GM21526 (cell line): ENCODE results near the gene CHD2.
"Not testable (repeated sequence)": the region's sequence is repeated elsewhere in the genome, so short reads cannot be mapped to it uniquely, and the experiment has no call there.

ENCODE experiments used
- ATAC-seq: cut with Tn5 transposase; IDR thresholded peaks from one replicate; pipeline ENCODE4 v1.9.1; 2021; ENCODE audit warnings: moderate library complexity; ENCODE audit not compliant: unreplicated experiment, low FRiP score

The CHD2 gene

GRCh38 chr15:92904722-92905571, 4.8 kb downstream of the CHD2 start:
- ATAC-seq, result no peak

GRCh38 chr15:92906020-92906419, 5.9 kb downstream of the CHD2 start:
- ATAC-seq, result no peak

GRCh38 chr15:92906563-92907081, 6.5 kb downstream of the CHD2 start:
- ATAC-seq, result peak; percentile 37

- ATAC-seq, result no peak
These were observed 7.1 kb downstream of the CHD2 start for GRCh38 chr15:92907229-92907628.

- ATAC-seq, result no peak
These were observed 8.0 kb downstream of the CHD2 start for GRCh38 chr15:92907896-92908712.

- no peak for ATAC-seq
These were observed 8.6 kb downstream of the CHD2 start for GRCh38 chr15:92908713-92909057.

GRCh38 chr15:92909136-92909781, 9.1 kb downstream of the CHD2 start:
- no peak for ATAC-seq

GRCh38 chr15:92910451-92910850, 10.3 kb downstream of the CHD2 start:
- ATAC-seq, result no peak

GRCh38 chr15:92914103-92914499, 14.0 kb downstream of the CHD2 start:
- ATAC-seq, result no peak

GRCh38 chr15:92914768-92915221, 14.7 kb downstream of the CHD2 start:
- no peak for ATAC-seq

GRCh38 chr15:92915766-92916435, 15.8 kb downstream of the CHD2 start:
- ATAC-seq, result no peak

- peak; percentile 41 for ATAC-seq
These were observed 17.7 kb downstream of the CHD2 start for GRCh38 chr15:92917598-92918407.

- not testable (repeated sequence) for ATAC-seq
These were observed 18.8 kb downstream of the CHD2 start for GRCh38 chr15:92918881-92919280.

GRCh38 chr15:92920595-92921161, 20.6 kb downstream of the CHD2 start:
- no peak for ATAC-seq

- no peak for ATAC-seq
These were observed 21.3 kb downstream of the CHD2 start for GRCh38 chr15:92921215-92922131.

GRCh38 chr15:92922418-92923002, 22.4 kb downstream of the CHD2 start:
- no peak for ATAC-seq

- ATAC-seq, result no peak
These were observed 24.1 kb downstream of the CHD2 start for GRCh38 chr15:92924216-92924615.

GRCh38 chr15:92925454-92925853, 25.3 kb downstream of the CHD2 start:
- no peak for ATAC-seq
